Ishikawa (cell line): Measurements from ENCODE around the gene ZNF319.

ENCODE experiments used
- CEBPB ChIP-seq: IDR thresholded peaks from 2 replicates; pipeline ENCODE4 v1.6.1; 2012
- CREB1 ChIP-seq: IDR thresholded peaks from 2 replicates; pipeline ENCODE4 v1.6.1; 2012; ENCODE audit warnings: low read depth
- EGR1 ChIP-seq: IDR thresholded peaks from 2 replicates; pipeline ENCODE4 v1.6.1; 2012
- EP300 ChIP-seq: IDR thresholded peaks from 2 replicates; pipeline ENCODE4 v1.6.1; 2012; ENCODE audit warnings: borderline replicate concordance
- FOXM1 ChIP-seq: IDR thresholded peaks from 2 replicates; pipeline ENCODE4 v1.6.1; 2012; ENCODE audit warnings: low read depth, borderline replicate concordance
- NFIC ChIP-seq: IDR thresholded peaks from 2 replicates; pipeline ENCODE4 v1.6.1; 2012
- RAD21 ChIP-seq: IDR thresholded peaks from 2 replicates; pipeline ENCODE4 v1.6.1; 2012; ENCODE audit warnings: low read depth
- REST ChIP-seq: IDR thresholded peaks from 2 replicates; pipeline ENCODE4 v1.6.1; 2012; ENCODE audit warnings: low read depth, mild to moderate bottlenecking
- TAF1 ChIP-seq: IDR thresholded peaks from 2 replicates; pipeline ENCODE4 v1.6.1; 2012; ENCODE audit warnings: low read depth, mild to moderate bottlenecking
- TCF12 ChIP-seq: IDR thresholded peaks from 2 replicates; pipeline ENCODE4 v1.6.1; 2012; ENCODE audit warnings: low read depth
- TEAD4 ChIP-seq: IDR thresholded peaks from 2 replicates; pipeline ENCODE4 v1.6.1; 2012
- USF1 ChIP-seq: IDR thresholded peaks from 2 replicates; pipeline ENCODE4 v1.6.1; 2012
- YY1 ChIP-seq: IDR thresholded peaks from 2 replicates; pipeline ENCODE4 v1.6.1; 2012; ENCODE audit warnings: low read depth
- ZBTB7A ChIP-seq: IDR thresholded peaks from 2 replicates; pipeline ENCODE4 v1.6.1; 2012; ENCODE audit warnings: low read depth
- TF ChIP-seq, protein P1 (sequence below): IDR thresholded peaks from 2 replicates; pipeline ENCODE4 v1.6.1; 2012

Gene ZNF319

DNA sequence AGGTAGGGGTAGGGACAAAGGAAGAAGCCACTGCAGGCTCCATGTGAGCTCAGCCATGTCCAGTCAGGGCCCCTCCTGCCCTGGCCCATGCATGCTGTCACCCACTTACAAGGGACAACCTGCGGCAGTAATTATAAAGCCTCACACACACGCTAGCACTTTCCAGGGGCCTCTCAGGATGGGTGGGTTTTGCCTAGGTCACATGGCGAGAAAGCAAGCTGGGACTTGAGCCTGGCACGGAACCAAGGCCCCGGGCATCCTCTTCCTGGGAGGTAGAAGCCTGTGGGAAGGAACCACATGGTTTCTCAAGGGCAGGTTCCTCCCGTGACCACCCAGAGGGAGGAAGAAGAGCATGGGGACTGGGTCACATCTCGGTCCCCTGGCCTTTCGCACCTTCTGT, 7.0 kb downstream of the ZNF319 start:
- TF ChIP-seq USF1 = no peak
- TF ChIP-seq REST = no peak
- no peak for TF ChIP-seq EGR1
- no peak for TF ChIP-seq ZBTB7A
- TF ChIP-seq FOXM1 = no peak
- TF ChIP-seq YY1 = no peak
- TF ChIP-seq EP300 = no peak
- no peak for TF ChIP-seq TCF12
- no peak for TF ChIP-seq TEAD4
- no peak for TF ChIP-seq CEBPB
- TF ChIP-seq RAD21 = no peak

DNA sequence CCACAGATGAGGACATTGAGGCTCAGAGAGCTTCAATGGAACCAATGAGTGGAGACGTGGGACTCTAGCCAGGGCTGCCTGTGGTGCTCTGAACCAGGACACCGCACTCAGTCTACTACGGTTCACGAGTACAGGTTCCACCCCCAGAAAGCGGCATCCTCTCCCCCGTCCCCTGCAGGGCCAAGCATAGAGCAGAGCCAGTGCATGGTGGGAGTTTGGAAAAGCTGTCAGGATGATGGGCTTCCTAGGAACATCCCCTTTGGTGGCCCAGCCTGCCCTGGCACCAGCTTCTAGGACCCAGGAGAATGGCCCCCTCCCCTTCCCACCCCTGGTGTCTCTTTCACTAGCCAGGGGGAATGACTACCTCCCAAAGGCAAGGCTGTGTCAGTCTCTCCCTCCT, 8.4 kb downstream of the ZNF319 start:
- TF ChIP-seq TCF12 (no peak), TAF1 (no peak), USF1 (no peak), YY1 (no peak), EGR1 (no peak), EP300 (no peak), FOXM1 (no peak), NFIC (no peak), REST (no peak), TEAD4 (no peak), RAD21 (no peak), CEBPB (no peak), CREB1 (no peak)
- TF ChIP-seq, protein P1, sequence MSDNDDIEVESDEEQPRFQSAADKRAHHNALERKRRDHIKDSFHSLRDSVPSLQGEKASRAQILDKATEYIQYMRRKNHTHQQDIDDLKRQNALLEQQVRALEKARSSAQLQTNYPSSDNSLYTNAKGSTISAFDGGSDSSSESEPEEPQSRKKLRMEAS = no peak

DNA sequence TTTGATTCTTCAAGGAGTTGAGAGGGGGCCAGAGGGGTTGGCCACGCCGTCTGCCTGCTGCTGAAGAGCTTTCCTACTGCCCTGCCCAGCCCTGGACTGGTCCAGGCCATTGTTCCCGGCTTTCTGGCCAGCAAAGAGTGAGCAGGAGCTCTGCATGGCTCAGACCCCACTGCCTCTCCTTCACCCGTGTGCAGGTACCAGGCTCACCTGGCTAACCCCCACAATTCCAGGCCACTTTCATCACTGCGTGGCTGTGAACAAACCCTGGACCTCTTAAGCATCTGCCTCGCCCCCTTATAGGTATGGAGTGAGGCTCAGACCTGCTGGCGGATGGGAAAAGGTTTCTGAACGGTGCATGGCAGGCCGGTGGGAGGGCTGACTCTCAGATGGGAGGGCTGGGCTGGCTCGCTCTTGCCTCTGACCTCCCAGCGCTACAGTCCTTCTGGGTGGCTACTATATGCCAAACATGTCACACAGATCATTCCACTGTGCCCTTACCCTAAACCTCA, 8.9 kb downstream of the ZNF319 start:
- TF ChIP-seq CEBPB (no peak), RAD21 (no peak), TAF1 (no peak), NFIC (no peak), ZBTB7A (no peak), TEAD4 (no peak), EGR1 (no peak), YY1 (no peak), TCF12 (no peak), FOXM1 (no peak), USF1 (no peak), CREB1 (no peak), EP300 (no peak), REST (no peak)
- TF ChIP-seq, protein P1 = no peak

DNA sequence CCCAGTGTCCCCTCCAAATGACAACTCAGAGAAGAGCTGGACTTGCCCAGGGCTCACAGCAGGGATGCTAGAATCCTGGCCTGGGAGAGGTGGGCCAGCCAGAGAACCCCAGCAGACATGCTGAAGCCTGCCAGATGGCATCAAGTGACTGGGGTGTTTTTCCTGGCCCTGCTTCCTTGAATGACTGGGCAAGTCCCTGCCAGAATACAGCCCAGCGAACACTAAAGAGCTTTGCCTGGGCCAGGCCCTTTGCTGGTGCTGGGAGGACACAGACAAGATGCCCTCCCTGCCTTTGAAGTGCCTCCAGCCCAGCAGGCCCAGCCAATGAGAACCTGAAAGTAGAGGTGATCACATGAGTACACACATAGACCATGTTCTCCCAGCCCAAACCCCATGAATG, 11.5 kb downstream of the ZNF319 start:
- TF ChIP-seq CREB1 (no peak), ZBTB7A (no peak)
